GM19035 (cell line): ENCODE measurements around the gene KBTBD7.

Experiments
- ATAC-seq: cut with Tn5 transposase; IDR thresholded peaks from one replicate; pipeline ENCODE4 v1.9.1; 2021; ENCODE audit not compliant: unreplicated experiment

KBTBD7 gene

GRCh38 chr13:41193919-41194824 lies at the start of gene KBTBD7:
TSS of gene KBTBD7 (minus strand) at chr13:41194569. CDS start at chr13:41194257, 312 bp downstream.
- ATAC-seq: peak; percentile 96

GRCh38 chr13:41241626-41242025 lies 47.3 kb upstream of the KBTBD7 start:
- ATAC-seq: no peak

GRCh38 chr13:41236369-41236768 lies 42.0 kb upstream of the KBTBD7 start:
- no peak for ATAC-seq

- no peak for ATAC-seq
Observed at GRCh38 chr13:41232578-41233480, 38.5 kb upstream of the KBTBD7 start.

- ATAC-seq: no peak
Observed at GRCh38 chr13:41231786-41232185, 37.4 kb upstream of the KBTBD7 start.

- no peak for ATAC-seq
Observed at GRCh38 chr13:41231025-41231677, 36.8 kb upstream of the KBTBD7 start.

- ATAC-seq: no peak
Observed at GRCh38 chr13:41229356-41229755, 35.0 kb upstream of the KBTBD7 start.

GRCh38 chr13:41224113-41225110 lies 30.0 kb upstream of the KBTBD7 start:
- ATAC-seq: no peak

GRCh38 chr13:41222259-41222852 lies 28.0 kb upstream of the KBTBD7 start:
- peak; percentile 82 for ATAC-seq

- ATAC-seq: no peak
Observed at GRCh38 chr13:41220401-41220800, 26.0 kb upstream of the KBTBD7 start.

GRCh38 chr13:41216160-41216559 lies 21.8 kb upstream of the KBTBD7 start:
- no peak for ATAC-seq

GRCh38 chr13:41213919-41214318 lies 19.6 kb upstream of the KBTBD7 start:
- ATAC-seq: no peak

GRCh38 chr13:41213316-41213715 lies 18.9 kb upstream of the KBTBD7 start:
- no peak for ATAC-seq

- no peak for ATAC-seq
Observed at GRCh38 chr13:41212881-41213280, 18.5 kb upstream of the KBTBD7 start.

GRCh38 chr13:41211062-41211461 lies 16.7 kb upstream of the KBTBD7 start:
- ATAC-seq: no peak

- ATAC-seq: no peak
Observed at GRCh38 chr13:41206467-41206866, 12.1 kb upstream of the KBTBD7 start.

- no peak for ATAC-seq
Observed at GRCh38 chr13:41203810-41204209, 9.4 kb upstream of the KBTBD7 start.

- no peak for ATAC-seq
Observed at GRCh38 chr13:41200126-41200525, 5.8 kb upstream of the KBTBD7 start.

- ATAC-seq: no peak
Observed at GRCh38 chr13:41199526-41199925, 5.2 kb upstream of the KBTBD7 start.

GRCh38 chr13:41199079-41199478 lies 4.7 kb upstream of the KBTBD7 start:
- ATAC-seq: no peak
